IMR-90 (cell line): ENCODE results near the gene DMRT1. TPM values are rescaled to one million over a fixed set of nuclear protein-coding genes. Genes with fewer than 3 reads are reported as not detected.

Source experiments
- ATAC-seq: fragments of 200-7000 bp; cut with Tn5 transposase; 2 replicates; pipeline ENCODE4 v1.9.1; 2020; ENCODE audit warnings: low read depth, mild to moderate bottlenecking, moderate library complexity
- BruUV-seq: library from RNA; stranded (reverse); fragments of 400-500 nt; replicated peaks from 2 replicates; lab custom pipeline; 2021; lab: Mats Ljungman, UMichigan
- CTCF ChIA-PET: fragments of 300-600 bp; formaldehyde crosslinking; extraction: SDS; loops from one replicate; lab custom pipeline; 2021; ENCODE audit warnings: antibody characterized with exemption; lab: Yijun Ruan, JAX
- POLR2A ChIA-PET: fragments of 300-600 bp; sonication (Branson Sonifier 250); formaldehyde crosslinking; loops from one replicate; lab custom pipeline; 2022; ENCODE audit warnings: antibody characterized with exemption; ENCODE audit not compliant: unreplicated experiment; lab: Charles Lee
- DNase-seq: peaks from one replicate; pipeline ENCODE4 v3.0.0; 2013
- H2AFZ ChIP-seq: replicated peaks from 2 replicates; pipeline ENCODE3; 2013; ENCODE audit warnings: low read length, mild to moderate bottlenecking; ENCODE audit not compliant: poor library complexity
- H2AK5ac ChIP-seq: 2 replicates; pipeline ENCODE4 v1.6.1; 2013; ENCODE audit warnings: low read depth, low read length, inconsistent platforms
- H2AK9ac ChIP-seq: replicated peaks from 2 replicates; pipeline ENCODE3; 2013; ENCODE audit warnings: mild to moderate bottlenecking, low read depth, low read length, moderate library complexity; ENCODE audit not compliant: poor library complexity
- H2BK120ac ChIP-seq: 2 replicates; pipeline ENCODE4 v1.6.1; 2013; ENCODE audit warnings: low read depth, low read length, inconsistent platforms
- H2BK15ac ChIP-seq: 3 replicates; pipeline ENCODE4 v1.6.1; 2013; ENCODE audit warnings: low read depth, low read length, inconsistent platforms
- H2BK20ac ChIP-seq: 2 replicates; pipeline ENCODE4 v1.6.1; 2013; ENCODE audit warnings: low read depth, mild to moderate bottlenecking, inconsistent platforms, low read length, moderate library complexity
- H2BK5ac ChIP-seq: 2 replicates; pipeline ENCODE4 v1.6.1; 2013; ENCODE audit warnings: mild to moderate bottlenecking, low read depth, low read length, inconsistent platforms; ENCODE audit not compliant: poor library complexity, severe bottlenecking
- H3K14ac ChIP-seq: replicated peaks from 2 replicates; pipeline ENCODE4 v1.6.1; 2013; ENCODE audit warnings: low read depth, low read length, inconsistent platforms
- H3K18ac ChIP-seq: 2 replicates; pipeline ENCODE4 v1.6.1; 2013; ENCODE audit warnings: low read depth, low read length, control low read depth
- H3K23ac ChIP-seq: 2 replicates; pipeline ENCODE4 v1.6.1; 2013; ENCODE audit warnings: low read depth, low read length, inconsistent platforms
- H3K27ac ChIP-seq: 2 replicates; pipeline ENCODE4 v1.5.1; 2013; ENCODE audit warnings: mild to moderate bottlenecking, control low read depth, low read length; ENCODE audit not compliant: insufficient read depth
- H3K27me3 ChIP-seq: 2 replicates; pipeline ENCODE4 v1.6.1; 2013; ENCODE audit warnings: low read length; ENCODE audit not compliant: control insufficient read depth, insufficient read depth
- H3K36me3 ChIP-seq: 2 replicates; pipeline ENCODE4 v1.6.1; 2013; ENCODE audit warnings: low read length, mixed read lengths; ENCODE audit not compliant: control insufficient read depth, insufficient read depth
- H3K4ac ChIP-seq: 2 replicates; pipeline ENCODE4 v1.6.1; 2013; ENCODE audit warnings: low read depth, low read length, inconsistent platforms
- H3K4me1 ChIP-seq: 2 replicates; pipeline ENCODE4 v1.6.1; 2013; ENCODE audit warnings: low read length, mixed read lengths; ENCODE audit not compliant: control insufficient read depth, insufficient read depth
- H3K4me2 ChIP-seq: 2 replicates; pipeline ENCODE4 v1.6.1; 2013; ENCODE audit warnings: low read depth, mild to moderate bottlenecking, control low read depth, low read length, moderate library complexity
- H3K4me3 ChIP-seq: 2 replicates; pipeline ENCODE4 v1.5.1; 2013; ENCODE audit warnings: low read depth, mild to moderate bottlenecking, control low read depth, low read length, moderate library complexity; ENCODE audit not compliant: insufficient read depth
- H3K56ac ChIP-seq: 2 replicates; pipeline ENCODE4 v1.6.1; 2013; ENCODE audit warnings: low read length, inconsistent platforms; ENCODE audit not compliant: insufficient read depth; ENCODE audit errors: extremely low read depth
- H3K79me1 ChIP-seq, 2 experiments: 2 replicates each; pipeline ENCODE4 v1.6.1; 2013; ENCODE audit warnings: low read length in 2 of 2, inconsistent platforms in 1 of 2, low read depth in 1 of 2
- H3K9ac ChIP-seq: 2 replicates; pipeline ENCODE4 v1.6.1; 2013; ENCODE audit warnings: low read depth, low read length, control low read depth
- H3K9me1 ChIP-seq: 2 replicates; pipeline ENCODE4 v1.6.1; 2013; ENCODE audit warnings: low read length, inconsistent platforms; ENCODE audit not compliant: insufficient read depth
- H3K9me3 ChIP-seq: 2 replicates; pipeline ENCODE4 v1.6.1; 2013; ENCODE audit warnings: low read length; ENCODE audit not compliant: control insufficient read depth, insufficient read depth
- H4K20me1 ChIP-seq: 2 replicates; pipeline ENCODE4 v1.6.1; 2013; ENCODE audit warnings: low read length, inconsistent platforms; ENCODE audit not compliant: insufficient read depth
- H4K5ac ChIP-seq: 2 replicates; pipeline ENCODE4 v1.6.1; 2013; ENCODE audit warnings: mild to moderate bottlenecking, low read depth, low read length, control low read depth
- H4K8ac ChIP-seq, 2 experiments: 2 replicates each; pipeline ENCODE4 v1.6.1; 2013; ENCODE audit warnings: low read depth in 2 of 2, low read length in 2 of 2, control low read depth in 1 of 2, inconsistent platforms in 1 of 2
- H4K91ac ChIP-seq: 2 replicates; pipeline ENCODE4 v1.6.1; 2013; ENCODE audit warnings: low read depth, low read length, inconsistent platforms; ENCODE audit not compliant: insufficient read depth
- BHLHE40 ChIP-seq: fragments of 150-350 bp; IDR thresholded peaks from 2 replicates; pipeline ENCODE4 v1.6.1; 2016; ENCODE audit warnings: mild to moderate bottlenecking, low read depth, low read length
- CEBPB ChIP-seq: IDR thresholded peaks from 2 replicates; pipeline ENCODE4 v1.6.1; 2012; ENCODE audit warnings: low read depth, low read length, improper control_type of control experiment
- CHD1 ChIP-seq: IDR thresholded peaks from 2 replicates; pipeline ENCODE4 v1.6.1; 2012; ENCODE audit warnings: low read depth, low read length, improper control_type of control experiment
- FOS ChIP-seq: fragments of 150-350 bp; IDR thresholded peaks from 2 replicates; pipeline ENCODE4 v1.6.1; 2016; ENCODE audit warnings: low read depth, low read length
- MAFK ChIP-seq: IDR thresholded peaks from 2 replicates; pipeline ENCODE4 v1.6.1; 2012; ENCODE audit warnings: low read depth, low read length, improper control_type of control experiment
- MAZ ChIP-seq: IDR thresholded peaks from 2 replicates; pipeline ENCODE4 v1.6.1; 2012; ENCODE audit warnings: low read depth, mild to moderate bottlenecking, low read length, improper control_type of control experiment, moderate library complexity, borderline replicate concordance
- MXI1 ChIP-seq: IDR thresholded peaks from 2 replicates; pipeline ENCODE4 v1.6.1; 2012; ENCODE audit warnings: low read depth, mild to moderate bottlenecking, low read length, moderate library complexity, borderline replicate concordance
- NFE2L2 ChIP-seq: fragments of 150-350 bp; IDR thresholded peaks from 2 replicates; pipeline ENCODE4 v1.6.1; 2016; ENCODE audit warnings: low read depth, mild to moderate bottlenecking, low read length
- POLR2A ChIP-seq: IDR thresholded peaks from 2 replicates; pipeline ENCODE4 v1.6.1; 2012; ENCODE audit warnings: mild to moderate bottlenecking, low read depth, low read length
- RAD21 ChIP-seq: IDR thresholded peaks from 2 replicates; pipeline ENCODE4 v1.6.1; 2012; ENCODE audit warnings: low read length, improper control_type of control experiment
- RFX5 ChIP-seq: IDR thresholded peaks from 2 replicates; pipeline ENCODE4 v1.8.0; 2012; ENCODE audit warnings: low read depth, mild to moderate bottlenecking, low read length, moderate library complexity
- SMC3 ChIP-seq: fragments of 150-350 bp; IDR thresholded peaks from 2 replicates; pipeline ENCODE4 v1.6.1; 2016; ENCODE audit warnings: low read depth, mild to moderate bottlenecking, antibody characterized with exemption, low read length, moderate library complexity
- USF2 ChIP-seq: fragments of 150-350 bp; IDR thresholded peaks from 2 replicates; pipeline ENCODE4 v1.6.1; 2017; ENCODE audit warnings: mild to moderate bottlenecking, antibody characterized with exemption, low read length, low read depth
- WGBS, 2 experiments: methylation state at CpG; one replicate each; pipeline versions ENCODE4 v1.1.5 to v1.1.7; 2013; ENCODE audit warnings: missing lambda C conversion rate in 2 of 2; ENCODE audit not compliant: insufficient read length in 1 of 2; ENCODE audit errors: extremely low coverage in 2 of 2; 5-methylcytosine and 5-hydroxymethylcytosine counted together
- dilution Hi-C: fragments of 300-500 bp; cut with HindIII; formaldehyde crosslinking; loops from one replicate; pipeline ENCODE4 v1.14.3; 2018; ENCODE audit warnings: low sequenced_read_pairs; ENCODE audit not compliant: unreplicated experiment
- in situ Hi-C: fragments of 300-500 bp; cut with MboI; formaldehyde crosslinking; loops from 3 replicates; pipeline ENCODE4 v1.14.3; 2019; ENCODE audit warnings: low sequenced_read_pairs, inconsistent platforms, mixed read lengths
- intact Hi-C: fragments of 100-400 bp; cut with micrococcal nuclease; formaldehyde crosslinking; loops from 2 replicates; pipeline ENCODE4 v1.10.0; 2022
- polyA plus RNA-seq, 3 experiments: library from polyadenylated mRNA; depleted of rRNA; stranded (reverse); fragments of >200 nt; gene quantifications; 2 replicates each; pipeline ENCODE4 v1.2.3, GENCODE V29; 2012; ENCODE audit warnings: low replicate concordance in 1 of 3
- total RNA-seq: library from RNA; depleted of rRNA; stranded (reverse); fragments of >200 nt; gene quantifications from 2 replicates; pipeline ENCODE4 v1.2.3, GENCODE V29; 2012
- TF ChIP-seq, protein P1 (sequence below): fragments of 150-350 bp; IDR thresholded peaks from 2 replicates; pipeline ENCODE4 v1.6.1; 2016; ENCODE audit warnings: low read depth, mild to moderate bottlenecking, low read length, moderate library complexity, borderline replicate concordance
- TF ChIP-seq, protein P2 (sequence below): conservative IDR thresholded peaks from 2 replicates; pipeline ENCODE4 v1.5.1; 2012; ENCODE audit warnings: mild to moderate bottlenecking, low read depth, low read length, improper control_type of control experiment

Gene DMRT1
- total and polyA plus RNA-seq, 2 of the 4 experiments (the other 2 are of a cell fraction): not detected

GRCh38 chr9:926976-927375 lies 85.5 kb downstream of the DMRT1 start:
- Histone ChIP-seq H4K20me1 (no peaks in the 10 kb centered on the region), H2BK20ac (no peak overlapping the region), H2AK5ac (no peak overlapping the region), H3K4ac (no peak overlapping the region), H2BK5ac (no peak overlapping the region), H3K56ac (no peak overlapping the region), H3K27me3 (peaks cover 2% of the 10 kb centered on the region; the same call in 1 of the 2 replicates), H3K18ac (no peak overlapping the region), H3K4me2 (no peak overlapping the region), H4K8ac (no peak overlapping the region), H3K9me1 (no peaks in the 10 kb centered on the region), H2BK120ac (no peak overlapping the region), H3K27ac (no peak overlapping the region), H2AFZ (no peak overlapping the region), H4K91ac (no peak overlapping the region), H3K9me3 (no peaks in the 10 kb centered on the region), H3K36me3 (no peaks in the 10 kb centered on the region), H2AK9ac (no peak overlapping the region), H3K4me1 (no peaks in the 10 kb centered on the region), H3K14ac (no peak overlapping the region), H3K23ac (no peak overlapping the region), H3K9ac (no peak overlapping the region), H4K5ac (no peak overlapping the region), H2BK15ac (no peak overlapping the region), H3K4me3 (no peak overlapping the region), H3K79me1 (no peaks in the 10 kb centered on the region)
- 60% methylated on average over 3 of the region's 8 CpGs; no CpG with 5 or more reads in 1 of the 2 experiments for WGBS, 2 experiments
- ATAC-seq: no peak
- intact Hi-C loops: no loop called here
- ChIA-PET POLR2A (no interaction called here), CTCF (interaction anchor here (0.9 to 1.8 kb wide), 4 partner anchors 9 to 82 kb away, joined by 3 to 7 read pairs (median 4); no protein-coding TSS in a partner anchor)
- in situ Hi-C loops: no loop called here
- no TSS peak for BruUV-seq
- dilution Hi-C loops: no loop called here
- no peak for DNase-seq
- TF ChIP-seq USF2 (no peak), POLR2A (no peak), MXI1 (no peak), RFX5 (no peak), CEBPB (no peak), BHLHE40 (no peak), MAFK (no peak), FOS (no peak), NFE2L2 (no peak), MAZ (no peak), CHD1 (no peak), SMC3 (no peak), RAD21 (no peak)
- TF ChIP-seq, protein P1, sequence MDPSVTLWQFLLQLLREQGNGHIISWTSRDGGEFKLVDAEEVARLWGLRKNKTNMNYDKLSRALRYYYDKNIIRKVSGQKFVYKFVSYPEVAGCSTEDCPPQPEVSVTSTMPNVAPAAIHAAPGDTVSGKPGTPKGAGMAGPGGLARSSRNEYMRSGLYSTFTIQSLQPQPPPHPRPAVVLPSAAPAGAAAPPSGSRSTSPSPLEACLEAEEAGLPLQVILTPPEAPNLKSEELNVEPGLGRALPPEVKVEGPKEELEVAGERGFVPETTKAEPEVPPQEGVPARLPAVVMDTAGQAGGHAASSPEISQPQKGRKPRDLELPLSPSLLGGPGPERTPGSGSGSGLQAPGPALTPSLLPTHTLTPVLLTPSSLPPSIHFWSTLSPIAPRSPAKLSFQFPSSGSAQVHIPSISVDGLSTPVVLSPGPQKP: no peak
- TF ChIP-seq, protein P2, sequence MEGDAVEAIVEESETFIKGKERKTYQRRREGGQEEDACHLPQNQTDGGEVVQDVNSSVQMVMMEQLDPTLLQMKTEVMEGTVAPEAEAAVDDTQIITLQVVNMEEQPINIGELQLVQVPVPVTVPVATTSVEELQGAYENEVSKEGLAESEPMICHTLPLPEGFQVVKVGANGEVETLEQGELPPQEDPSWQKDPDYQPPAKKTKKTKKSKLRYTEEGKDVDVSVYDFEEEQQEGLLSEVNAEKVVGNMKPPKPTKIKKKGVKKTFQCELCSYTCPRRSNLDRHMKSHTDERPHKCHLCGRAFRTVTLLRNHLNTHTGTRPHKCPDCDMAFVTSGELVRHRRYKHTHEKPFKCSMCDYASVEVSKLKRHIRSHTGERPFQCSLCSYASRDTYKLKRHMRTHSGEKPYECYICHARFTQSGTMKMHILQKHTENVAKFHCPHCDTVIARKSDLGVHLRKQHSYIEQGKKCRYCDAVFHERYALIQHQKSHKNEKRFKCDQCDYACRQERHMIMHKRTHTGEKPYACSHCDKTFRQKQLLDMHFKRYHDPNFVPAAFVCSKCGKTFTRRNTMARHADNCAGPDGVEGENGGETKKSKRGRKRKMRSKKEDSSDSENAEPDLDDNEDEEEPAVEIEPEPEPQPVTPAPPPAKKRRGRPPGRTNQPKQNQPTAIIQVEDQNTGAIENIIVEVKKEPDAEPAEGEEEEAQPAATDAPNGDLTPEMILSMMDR: no peak
